GM12878 (cell line): Measurements from ENCODE around the gene PISD.

Source experiments
- CREB1 ChIP-seq: IDR thresholded peaks from 2 replicates; pipeline ENCODE4 v1.6.1; 2012; ENCODE audit warnings: low read depth, mild to moderate bottlenecking, inconsistent platforms
- EZH2 ChIP-seq: IDR thresholded peaks from 2 replicates; pipeline ENCODE4 v1.6.1; 2012; ENCODE audit warnings: low read depth, mild to moderate bottlenecking, control low read depth, inconsistent platforms, low read length, borderline replicate concordance; ENCODE audit not compliant: control insufficient read depth
- SMAD1 ChIP-seq: fragments of 450-650 bp; IDR thresholded peaks from 2 replicates; pipeline ENCODE4 v1.6.1; 2018; ENCODE audit warnings: mild to moderate bottlenecking, low read depth; ENCODE audit not compliant: partially characterized antibody
- TF ChIP-seq, protein P1 (sequence below), 3 experiments: IDR thresholded peaks in 2 of 3; conservative IDR thresholded peaks in 1 of 3; 2 replicates each; pipeline ENCODE4 v1.5.1; 2011; ENCODE audit warnings: low read depth in 3 of 3, low read length in 3 of 3, mild to moderate bottlenecking in 3 of 3, control low read depth in 2 of 3, moderate library complexity in 2 of 3, inconsistent platforms in 1 of 3, mixed read lengths in 1 of 3; ENCODE audit not compliant: control insufficient read depth in 2 of 3, insufficient read depth in 1 of 3; ENCODE audit errors: extremely low read depth in 1 of 3

DNA sequence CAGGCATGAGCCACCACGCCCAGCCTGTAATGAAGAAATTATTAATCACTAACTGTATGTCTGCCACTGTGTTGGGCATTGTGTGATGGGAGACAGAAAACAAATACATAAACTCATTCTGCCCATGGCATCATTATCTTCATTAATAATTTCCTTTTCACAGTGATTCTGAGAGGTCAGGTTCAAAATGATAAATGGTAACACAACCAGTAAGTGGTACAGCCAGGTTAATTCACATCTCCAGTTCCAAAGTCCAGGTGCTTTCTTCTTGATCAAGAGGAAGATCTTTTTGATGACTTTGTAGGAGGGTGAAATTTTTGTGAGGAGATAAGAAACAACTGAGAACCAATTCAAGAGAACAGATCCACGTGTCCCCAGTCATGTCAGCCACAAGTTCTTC is 66.7 kb downstream of the PISD start:
- TF ChIP-seq CREB1 (no peak), EZH2 (no peak), SMAD1 (no peak)
- TF ChIP-seq, protein P1, sequence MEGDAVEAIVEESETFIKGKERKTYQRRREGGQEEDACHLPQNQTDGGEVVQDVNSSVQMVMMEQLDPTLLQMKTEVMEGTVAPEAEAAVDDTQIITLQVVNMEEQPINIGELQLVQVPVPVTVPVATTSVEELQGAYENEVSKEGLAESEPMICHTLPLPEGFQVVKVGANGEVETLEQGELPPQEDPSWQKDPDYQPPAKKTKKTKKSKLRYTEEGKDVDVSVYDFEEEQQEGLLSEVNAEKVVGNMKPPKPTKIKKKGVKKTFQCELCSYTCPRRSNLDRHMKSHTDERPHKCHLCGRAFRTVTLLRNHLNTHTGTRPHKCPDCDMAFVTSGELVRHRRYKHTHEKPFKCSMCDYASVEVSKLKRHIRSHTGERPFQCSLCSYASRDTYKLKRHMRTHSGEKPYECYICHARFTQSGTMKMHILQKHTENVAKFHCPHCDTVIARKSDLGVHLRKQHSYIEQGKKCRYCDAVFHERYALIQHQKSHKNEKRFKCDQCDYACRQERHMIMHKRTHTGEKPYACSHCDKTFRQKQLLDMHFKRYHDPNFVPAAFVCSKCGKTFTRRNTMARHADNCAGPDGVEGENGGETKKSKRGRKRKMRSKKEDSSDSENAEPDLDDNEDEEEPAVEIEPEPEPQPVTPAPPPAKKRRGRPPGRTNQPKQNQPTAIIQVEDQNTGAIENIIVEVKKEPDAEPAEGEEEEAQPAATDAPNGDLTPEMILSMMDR (IDR thresholded peaks at IDR 0.05 in 2 of 3, conservative IDR thresholded peaks at IDR 0.05 in 1 of 3; ENCODE audit: control insufficient read depth in 2 of 3, extremely low read depth in 1 of 3, insufficient read depth in 1 of 3, low read depth in 3 of 3, low read length in 3 of 3) = no peak
